ENCODE measurements around the gene DOK7.

DOK7 gene

GRCh38 chr4:3462790-3463415 lies at the start of gene DOK7:
Gene DOK7, plus strand, starts transcription at chr4:3463306. Its CDS starts 70 bp downstream, at chr4:3463376.
- H3K4me3 ChIP-seq (replicated peaks in 1 of 2; ENCODE audit: low read depth in 2 of 2, low read length in 2 of 2) = peak within 1 kb of the TSS; percentile 10 to 19
- DNase-seq (ENCODE audit: low read depth in 2 of 2) = no peak
- TF ChIP-seq CTCF (IDR thresholded peaks at IDR 0.05; ENCODE audit: low read depth, low read length) = no peak

GRCh38 chr4:3413675-3414420 lies 49.3 kb upstream of the DOK7 start:
- no peak overlapping the region for H3K4me3 ChIP-seq (replicated peaks in 1 of 2; ENCODE audit: low read depth in 2 of 2, low read length in 2 of 2)
- TF ChIP-seq CTCF (IDR thresholded peaks at IDR 0.05; ENCODE audit: low read depth, low read length) = no peak
- DNase-seq (ENCODE audit: low read depth in 2 of 2) = no peak

GRCh38 chr4:3414421-3415279 lies 48.5 kb upstream of the DOK7 start:
- no peak for DNase-seq (ENCODE audit: low read depth in 2 of 2)
- no peak for TF ChIP-seq CTCF (IDR thresholded peaks at IDR 0.05; ENCODE audit: low read depth, low read length)
- H3K4me3 ChIP-seq (replicated peaks in 1 of 2; ENCODE audit: low read depth in 2 of 2, low read length in 2 of 2) = no peak overlapping the region

- TF ChIP-seq CTCF (IDR thresholded peaks at IDR 0.05; ENCODE audit: low read depth, low read length) = no peak
- H3K4me3 ChIP-seq (replicated peaks in 1 of 2; ENCODE audit: low read depth in 2 of 2, low read length in 2 of 2) = no peak overlapping the region
- DNase-seq (ENCODE audit: low read depth in 2 of 2) = no peak
Observed at GRCh38 chr4:3415471-3416141, 47.5 kb upstream of the DOK7 start.

- no peak for DNase-seq (ENCODE audit: low read depth in 2 of 2)
- H3K4me3 ChIP-seq (replicated peaks in 1 of 2; ENCODE audit: low read depth in 2 of 2, low read length in 2 of 2) = no peak overlapping the region
- no peak for TF ChIP-seq CTCF (IDR thresholded peaks at IDR 0.05; ENCODE audit: low read depth, low read length)
Observed at GRCh38 chr4:3416270-3416669, 46.8 kb upstream of the DOK7 start.

GRCh38 chr4:3416821-3417221 lies 46.3 kb upstream of the DOK7 start:
- DNase-seq (ENCODE audit: low read depth in 2 of 2) = no peak
- TF ChIP-seq CTCF (IDR thresholded peaks at IDR 0.05; ENCODE audit: low read depth, low read length) = no peak
- H3K4me3 ChIP-seq (replicated peaks in 1 of 2; ENCODE audit: low read depth in 2 of 2, low read length in 2 of 2) = no peak overlapping the region

Data from cardiac fibroblast (primary cell).